Islet precursor cell (in vitro differentiated cells): ENCODE measurements around the gene TRPV6.

ENCODE experiments used
- DNase-seq: peaks from one replicate; pipeline ENCODE4 v3.0.0-alpha.2; 2018

The TRPV6 gene

GRCh38 chr7:142906643-142907042, 21.1 kb upstream of the TRPV6 start:
- DNase-seq, result no peak

GRCh38 chr7:142905759-142906158, 20.2 kb upstream of the TRPV6 start:
- DNase-seq, result no peak

GRCh38 chr7:142904128-142904527, 18.6 kb upstream of the TRPV6 start:
- no peak for DNase-seq

GRCh38 chr7:142901426-142902259, 16.1 kb upstream of the TRPV6 start:
- DNase-seq, result peak; percentile 52

- peak; percentile 52 for DNase-seq
These were observed 14.1 kb upstream of the TRPV6 start for GRCh38 chr7:142899661-142900060.

GRCh38 chr7:142898377-142899170, 13.0 kb upstream of the TRPV6 start:
- DNase-seq, result peak; percentile 87

- DNase-seq, result peak; percentile 29
These were observed 12.1 kb upstream of the TRPV6 start for GRCh38 chr7:142897691-142898090.

GRCh38 chr7:142896741-142897379, 11.3 kb upstream of the TRPV6 start:
- DNase-seq, result peak; percentile 19

- DNase-seq, result peak; percentile 32
These were observed 10.6 kb upstream of the TRPV6 start for GRCh38 chr7:142896151-142896550.

- DNase-seq, result peak; percentile 44
These were observed 9.5 kb upstream of the TRPV6 start for GRCh38 chr7:142894985-142895593.

GRCh38 chr7:142894112-142894984, 8.8 kb upstream of the TRPV6 start:
- DNase-seq, result peak; percentile 49

GRCh38 chr7:142892951-142893350, 7.4 kb upstream of the TRPV6 start:
- no peak for DNase-seq

GRCh38 chr7:142891490-142892082, 6.0 kb upstream of the TRPV6 start:
- DNase-seq, result peak; percentile 37

- DNase-seq, result peak; percentile 39
These were observed 5.4 kb upstream of the TRPV6 start for GRCh38 chr7:142890874-142891485.

- peak; percentile 35 for DNase-seq
These were observed 4.3 kb upstream of the TRPV6 start for GRCh38 chr7:142889816-142890215.

GRCh38 chr7:142887282-142888015, 1.9 kb upstream of the TRPV6 start:
- DNase-seq, result no peak

GRCh38 chr7:142886866-142887265, 1.3 kb upstream of the TRPV6 start:
- peak; percentile 52 for DNase-seq

- DNase-seq, result no peak
These were observed 1.3 kb downstream of the TRPV6 start for GRCh38 chr7:142884286-142884640.

GRCh38 chr7:142883571-142884285, 1.8 kb downstream of the TRPV6 start:
- DNase-seq, result peak; percentile 56

GRCh38 chr7:142883145-142883544, 2.4 kb downstream of the TRPV6 start:
- peak; percentile 29 for DNase-seq
